Thyroid gland (tissue), 4 donors: Measurements from ENCODE around the gene TAGAP. TPM values are rescaled to one million over a fixed set of nuclear protein-coding genes. Genes with fewer than 3 reads are reported as not detected.

Source experiments
- DNase-seq, 2 donors: peaks; one replicate each; pipeline ENCODE4 v3.0.0-alpha.2; 2019
- H3K27ac ChIP-seq, 3 donors: fragments of 200-600 bp; sonication (generic); 1 replicate in 2 of 3; 2 replicates in 1 of 3; pipeline ENCODE4 v1.5.1; 2016 to 2019; ENCODE audit warnings: mild to moderate bottlenecking in 1 of 3, moderate library complexity in 1 of 3
- H3K27me3 ChIP-seq: fragments of 200-600 bp; sonication (generic); one replicate; pipeline ENCODE4 v1.5.1; 2019
- H3K36me3 ChIP-seq, 2 donors: fragments of 200-600 bp; sonication (generic); one replicate each; pipeline ENCODE4 v1.5.1; 2016 to 2019
- H3K4me1 ChIP-seq, 2 donors: fragments of 200-600 bp; sonication (generic); one replicate each; pipeline ENCODE4 v1.5.1; 2017 to 2019
- H3K4me3 ChIP-seq, 3 donors: fragments of 200-600 bp; sonication (generic); replicated peaks in 1 of 3; 1 replicate in 2 of 3; 2 replicates in 1 of 3; pipeline ENCODE4 v1.5.1; 2016; ENCODE audit warnings: mild to moderate bottlenecking in 1 of 3
- H3K9me3 ChIP-seq: fragments of 200-600 bp; sonication (generic); one replicate; pipeline ENCODE4 v1.5.1; 2017
- POLR2A ChIP-seq, 2 donors: fragments of 450-650 bp; IDR thresholded peaks; one replicate each; pipeline ENCODE4 v1.6.1; 2017; ENCODE audit warnings: antibody characterized with exemption in 2 of 2, mild to moderate bottlenecking in 2 of 2, moderate library complexity in 1 of 2
- WGBS, 2 donors: methylation state at CpG; one replicate each; pipeline ENCODE4 v1.1.5; 2017; 5-methylcytosine and 5-hydroxymethylcytosine counted together
- intact Hi-C: fragments of 100-400 bp; cut with DNase I; formaldehyde crosslinking; loops from one replicate; pipeline ENCODE4 v1.15.1; 2023
- total RNA-seq, 4 donors: library from RNA; depleted of rRNA; stranded (reverse); fragments of >200 nt; gene quantifications; one replicate each; pipeline ENCODE4 v1.2.3, GENCODE V29; 2016
- TF ChIP-seq, protein P1 (sequence below), 6 experiments: fragments of 200-600 bp in 3 of 6; fragments of 450-650 bp in 3 of 6; sonication (generic) in 3 of 6; IDR thresholded peaks; one replicate each; pipeline ENCODE4 v1.5.1; 2016 to 2019; ENCODE audit warnings: antibody characterized with exemption in 6 of 6, mild to moderate bottlenecking in 2 of 6, inconsistent platforms in 1 of 6, moderate library complexity in 1 of 6

The TAGAP gene
- total RNA-seq, 4 donors from 2014 or later = 1.1 to 3.7 (median 1.7) TPM

DNA sequence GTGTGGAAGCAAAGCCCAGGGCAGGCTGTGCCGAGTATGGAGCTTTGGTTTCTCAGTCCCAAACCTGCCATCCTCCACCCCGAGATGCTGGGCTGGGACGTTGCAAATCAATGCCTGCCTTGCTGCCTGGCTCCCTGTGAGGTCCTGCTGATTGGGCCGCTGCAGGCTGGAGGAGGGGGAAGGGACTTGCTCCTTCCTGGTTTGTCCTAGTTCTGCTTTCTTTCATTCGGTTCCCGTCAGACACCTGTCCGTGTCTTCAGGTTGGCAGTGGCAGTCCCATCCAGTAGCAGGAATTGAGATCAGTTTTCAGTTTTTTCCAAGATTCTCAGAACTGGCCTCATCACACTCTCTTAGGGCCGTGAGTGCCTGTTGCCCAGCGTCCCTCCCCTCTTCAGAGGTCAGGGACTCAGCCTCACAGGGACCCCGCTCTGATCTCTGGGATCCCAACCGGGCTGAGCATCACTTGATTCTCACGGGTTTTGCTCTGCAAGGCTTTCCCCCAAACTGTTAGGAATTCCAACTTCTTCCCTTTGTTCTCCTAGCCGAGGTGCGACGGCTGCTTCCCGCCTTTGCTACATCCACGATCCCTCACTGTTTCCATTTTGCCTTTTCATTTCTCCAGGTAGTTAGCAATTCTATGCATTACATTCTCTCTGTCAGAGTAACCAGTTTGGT is 24.2 kb upstream of the TAGAP start:
- DNase-seq = no peak
- intact Hi-C loops = no loop called here
- WGBS, 2 donors = 64 to 69% methylated on average over 17 of the region's 17 CpGs
- Histone ChIP-seq H3K4me1 (no peaks in the 10 kb centered on the region), H3K4me3 (no peak overlapping the region), H3K27ac (no peak overlapping the region), H3K9me3 (no peaks in the 10 kb centered on the region), H3K27me3 (no peaks in the 10 kb centered on the region), H3K36me3 (no peaks in the 10 kb centered on the region)
- no peak for TF ChIP-seq POLR2A (IDR thresholded peaks at IDR 0.05)
- TF ChIP-seq, protein P1, sequence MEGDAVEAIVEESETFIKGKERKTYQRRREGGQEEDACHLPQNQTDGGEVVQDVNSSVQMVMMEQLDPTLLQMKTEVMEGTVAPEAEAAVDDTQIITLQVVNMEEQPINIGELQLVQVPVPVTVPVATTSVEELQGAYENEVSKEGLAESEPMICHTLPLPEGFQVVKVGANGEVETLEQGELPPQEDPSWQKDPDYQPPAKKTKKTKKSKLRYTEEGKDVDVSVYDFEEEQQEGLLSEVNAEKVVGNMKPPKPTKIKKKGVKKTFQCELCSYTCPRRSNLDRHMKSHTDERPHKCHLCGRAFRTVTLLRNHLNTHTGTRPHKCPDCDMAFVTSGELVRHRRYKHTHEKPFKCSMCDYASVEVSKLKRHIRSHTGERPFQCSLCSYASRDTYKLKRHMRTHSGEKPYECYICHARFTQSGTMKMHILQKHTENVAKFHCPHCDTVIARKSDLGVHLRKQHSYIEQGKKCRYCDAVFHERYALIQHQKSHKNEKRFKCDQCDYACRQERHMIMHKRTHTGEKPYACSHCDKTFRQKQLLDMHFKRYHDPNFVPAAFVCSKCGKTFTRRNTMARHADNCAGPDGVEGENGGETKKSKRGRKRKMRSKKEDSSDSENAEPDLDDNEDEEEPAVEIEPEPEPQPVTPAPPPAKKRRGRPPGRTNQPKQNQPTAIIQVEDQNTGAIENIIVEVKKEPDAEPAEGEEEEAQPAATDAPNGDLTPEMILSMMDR (IDR thresholded peaks at IDR 0.05) = no peak

DNA sequence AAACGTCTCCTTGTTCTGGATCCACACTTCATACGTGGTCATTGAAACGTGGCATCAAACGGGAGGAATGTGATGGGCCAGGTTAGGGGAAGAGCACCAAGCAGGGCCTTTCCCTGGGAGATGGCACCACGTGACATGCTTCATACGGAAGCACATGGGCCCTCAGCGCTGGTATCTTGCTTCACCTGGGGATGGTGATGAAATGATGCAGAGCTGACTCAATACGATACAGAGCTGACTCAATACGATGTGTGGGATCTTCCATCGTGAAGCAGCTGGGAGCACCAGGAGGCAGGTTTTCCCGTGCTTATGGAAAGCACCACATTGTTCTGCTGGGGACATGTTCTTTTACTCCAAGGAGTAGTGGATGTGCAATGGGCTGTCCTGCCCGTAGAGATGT is 22.5 kb upstream of the TAGAP start:
- Histone ChIP-seq H3K4me1 (no peaks in the 10 kb centered on the region), H3K4me3 (no peak overlapping the region), H3K27me3 (no peaks in the 10 kb centered on the region), H3K9me3 (no peaks in the 10 kb centered on the region), H3K36me3 (no peaks in the 10 kb centered on the region), H3K27ac (no peak overlapping the region)
- TF ChIP-seq, protein P1 (IDR thresholded peaks at IDR 0.05) = no peak
- TF ChIP-seq POLR2A (IDR thresholded peaks at IDR 0.05) = no peak
- intact Hi-C loops = no loop called here
- DNase-seq = no peak
- 92% methylated on average over 12 of the region's 12 CpGs for WGBS, 2 donors

DNA sequence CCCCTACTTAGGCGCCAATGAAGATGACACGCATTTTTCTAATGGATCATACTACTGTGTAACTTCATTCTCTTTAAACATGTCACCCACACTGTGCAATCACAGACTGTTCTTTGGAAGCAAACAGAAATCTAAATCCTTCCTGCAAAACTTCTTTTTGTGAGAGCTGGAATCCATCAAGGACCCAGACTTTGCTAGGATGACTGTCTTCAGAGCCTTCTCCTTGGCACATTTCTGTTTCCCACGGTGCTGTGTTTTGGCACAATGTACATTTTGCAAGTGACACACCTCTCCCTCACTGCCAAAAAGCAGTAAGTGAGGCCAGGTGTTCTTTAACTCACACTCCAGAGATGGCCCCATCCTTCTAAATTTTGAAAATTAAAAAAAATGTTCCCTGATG is 21.7 kb upstream of the TAGAP start:
- Histone ChIP-seq H3K27me3 (no peaks in the 10 kb centered on the region), H3K4me3 (no peak overlapping the region), H3K9me3 (no peaks in the 10 kb centered on the region), H3K36me3 (no peaks in the 10 kb centered on the region), H3K4me1 (no peaks in the 10 kb centered on the region), H3K27ac (no peak overlapping the region)
- no peak for DNase-seq
- intact Hi-C loops = no loop called here
- no peak for TF ChIP-seq POLR2A (IDR thresholded peaks at IDR 0.05)
- TF ChIP-seq, protein P1 (IDR thresholded peaks at IDR 0.05) = no peak
- WGBS, 2 donors = 69 to 83% methylated on average over 3 of the region's 3 CpGs

GRCh38 chr6:159065759-159066329 is 21.1 kb upstream of the TAGAP start:
- Histone ChIP-seq H3K27me3 (no peaks in the 10 kb centered on the region), H3K4me1 (no peaks in the 10 kb centered on the region), H3K36me3 (no peaks in the 10 kb centered on the region), H3K4me3 (no peak overlapping the region), H3K9me3 (no peaks in the 10 kb centered on the region), H3K27ac (no peak overlapping the region)
- WGBS, 2 donors = 94 to 95% methylated on average over 3 of the region's 3 CpGs
- no peak for TF ChIP-seq POLR2A (IDR thresholded peaks at IDR 0.05)
- DNase-seq = no peak
- intact Hi-C loops = no loop called here

GRCh38 chr6:159065091-159065490 is 20.3 kb upstream of the TAGAP start:
- no peak for DNase-seq
- Histone ChIP-seq H3K36me3 (no peaks in the 10 kb centered on the region), H3K9me3 (no peaks in the 10 kb centered on the region), H3K4me3 (no peak overlapping the region), H3K27ac (no peak overlapping the region), H3K4me1 (no peaks in the 10 kb centered on the region), H3K27me3 (no peaks in the 10 kb centered on the region)
- intact Hi-C loops = no loop called here
- TF ChIP-seq, protein P1 (IDR thresholded peaks at IDR 0.05) = no peak
- TF ChIP-seq POLR2A (IDR thresholded peaks at IDR 0.05) = no peak
- 83 to 92% methylated on average over 6 of the region's 6 CpGs for WGBS, 2 donors
